ENCODE measurements around the gene ADA. TPM values are rescaled to one million over a fixed set of nuclear protein-coding genes. Genes with fewer than 3 reads are reported as not detected.

The ADA gene
- total and polyA plus RNA-seq, 4 donors = 1.3 to 3.1 (median 2.9) TPM

- no peaks in the 10 kb centered on the region for H3K36me3 ChIP-seq (ENCODE audit: control insufficient read depth, insufficient read depth, low read length)
- H3K4me3 ChIP-seq (ENCODE audit: low read depth, low read length) = no peak overlapping the region
- no peak for DNase-seq (ENCODE audit: low read depth in 4 of 6, low spot score in 6 of 6)
- H3K4me1 ChIP-seq (ENCODE audit: control insufficient read depth, insufficient read depth, low read length) = peaks cover 30% of the 10 kb centered on the region
- 83% methylated on average over 1 of the region's 5 CpGs for WGBS (ENCODE audit: insufficient coverage)
- H3K9me3 ChIP-seq (ENCODE audit: control insufficient read depth, insufficient read depth, low read length) = peaks cover 3% of the 10 kb centered on the region
- H3K27me3 ChIP-seq (ENCODE audit: control insufficient read depth, insufficient read depth, low read length) = no peaks in the 10 kb centered on the region
- H3K27ac ChIP-seq (ENCODE audit: low read depth, low read length) = no peak overlapping the region
These were observed 10.2 kb downstream of the ADA start for GRCh38 chr20:44641325-44641724.

GRCh38 chr20:44640522-44640921 lies 11.0 kb downstream of the ADA start:
- peaks cover 3% of the 10 kb centered on the region for H3K9me3 ChIP-seq (ENCODE audit: control insufficient read depth, insufficient read depth, low read length)
- no peak overlapping the region for H3K27ac ChIP-seq (ENCODE audit: low read depth, low read length)
- no peaks in the 10 kb centered on the region for H3K27me3 ChIP-seq (ENCODE audit: control insufficient read depth, insufficient read depth, low read length)
- no peak for DNase-seq (ENCODE audit: low read depth in 4 of 6, low spot score in 6 of 6)
- H3K4me3 ChIP-seq (ENCODE audit: low read depth, low read length) = no peak overlapping the region
- H3K36me3 ChIP-seq (ENCODE audit: control insufficient read depth, insufficient read depth, low read length) = no peaks in the 10 kb centered on the region
- 100% methylated on average over 1 of the region's 2 CpGs for WGBS (ENCODE audit: insufficient coverage)
- peaks cover 22% of the 10 kb centered on the region for H3K4me1 ChIP-seq (ENCODE audit: control insufficient read depth, insufficient read depth, low read length)

- Histone ChIP-seq H3K27me3 (ENCODE audit: control insufficient read depth, insufficient read depth, low read length) (no peaks in the 10 kb centered on the region), H3K36me3 (ENCODE audit: control insufficient read depth, insufficient read depth, low read length) (no peaks in the 10 kb centered on the region), H3K9me3 (ENCODE audit: control insufficient read depth, insufficient read depth, low read length) (peaks cover 3% of the 10 kb centered on the region), H3K27ac (ENCODE audit: low read depth, low read length) (no peak overlapping the region), H3K4me1 (ENCODE audit: control insufficient read depth, insufficient read depth, low read length) (peaks cover 17% of the 10 kb centered on the region), H3K4me3 (ENCODE audit: low read depth, low read length) (no peak overlapping the region)
- no peak for DNase-seq (ENCODE audit: low read depth in 4 of 6, low spot score in 6 of 6)
- 83% methylated on average over 7 of the region's 11 CpGs for WGBS (ENCODE audit: insufficient coverage)
These were observed 13.8 kb downstream of the ADA start for GRCh38 chr20:44637522-44638372.

GRCh38 chr20:44637042-44637441 lies 14.5 kb downstream of the ADA start:
- Histone ChIP-seq H3K9me3 (ENCODE audit: control insufficient read depth, insufficient read depth, low read length) (peaks cover 3% of the 10 kb centered on the region), H3K36me3 (ENCODE audit: control insufficient read depth, insufficient read depth, low read length) (no peaks in the 10 kb centered on the region), H3K27me3 (ENCODE audit: control insufficient read depth, insufficient read depth, low read length) (no peaks in the 10 kb centered on the region), H3K4me1 (ENCODE audit: control insufficient read depth, insufficient read depth, low read length) (peaks cover 14% of the 10 kb centered on the region), H3K27ac (ENCODE audit: low read depth, low read length) (no peak overlapping the region), H3K4me3 (ENCODE audit: low read depth, low read length) (no peak overlapping the region)
- 88% methylated on average over 2 of the region's 5 CpGs for WGBS (ENCODE audit: insufficient coverage)
- no peak for DNase-seq (ENCODE audit: low read depth in 4 of 6, low spot score in 6 of 6)

- no peaks in the 10 kb centered on the region for H3K36me3 ChIP-seq (ENCODE audit: control insufficient read depth, insufficient read depth, low read length)
- H3K27me3 ChIP-seq (ENCODE audit: control insufficient read depth, insufficient read depth, low read length) = no peaks in the 10 kb centered on the region
- no peak overlapping the region for H3K4me3 ChIP-seq (ENCODE audit: low read depth, low read length)
- peaks cover 3% of the 10 kb centered on the region for H3K9me3 ChIP-seq (ENCODE audit: control insufficient read depth, insufficient read depth, low read length)
- WGBS (ENCODE audit: insufficient coverage) = 88% methylated on average over 3 of the region's 4 CpGs
- no peak for DNase-seq (ENCODE audit: low read depth in 4 of 6, low spot score in 6 of 6)
- no peak overlapping the region for H3K27ac ChIP-seq (ENCODE audit: low read depth, low read length)
- peaks cover 13% of the 10 kb centered on the region for H3K4me1 ChIP-seq (ENCODE audit: control insufficient read depth, insufficient read depth, low read length)
These were observed 15.6 kb downstream of the ADA start for GRCh38 chr20:44635877-44636276.

- Histone ChIP-seq H3K9me3 (ENCODE audit: control insufficient read depth, insufficient read depth, low read length) (no peaks in the 10 kb centered on the region), H3K36me3 (ENCODE audit: control insufficient read depth, insufficient read depth, low read length) (no peaks in the 10 kb centered on the region), H3K4me3 (ENCODE audit: low read depth, low read length) (no peak overlapping the region), H3K27ac (ENCODE audit: low read depth, low read length) (no peak overlapping the region), H3K27me3 (ENCODE audit: control insufficient read depth, insufficient read depth, low read length) (no peaks in the 10 kb centered on the region), H3K4me1 (ENCODE audit: control insufficient read depth, insufficient read depth, low read length) (peaks cover 18% of the 10 kb centered on the region)
- WGBS (ENCODE audit: insufficient coverage) = 80% methylated on average over 8 of the region's 18 CpGs
- no peak for DNase-seq (ENCODE audit: low read depth in 4 of 6, low spot score in 6 of 6)
These were observed 17.5 kb downstream of the ADA start for GRCh38 chr20:44633872-44634600.

GRCh38 chr20:44633187-44633810 lies 18.2 kb downstream of the ADA start:
- H3K27ac ChIP-seq (ENCODE audit: low read depth, low read length) = no peak overlapping the region

GRCh38 chr20:44632103-44632752 lies 19.3 kb downstream of the ADA start:
- Histone ChIP-seq H3K36me3 (ENCODE audit: control insufficient read depth, insufficient read depth, low read length) (no peaks in the 10 kb centered on the region), H3K27ac (ENCODE audit: low read depth, low read length) (no peak overlapping the region), H3K27me3 (ENCODE audit: control insufficient read depth, insufficient read depth, low read length) (no peaks in the 10 kb centered on the region), H3K4me1 (ENCODE audit: control insufficient read depth, insufficient read depth, low read length) (peaks cover 18% of the 10 kb centered on the region), H3K9me3 (ENCODE audit: control insufficient read depth, insufficient read depth, low read length) (no peaks in the 10 kb centered on the region), H3K4me3 (ENCODE audit: low read depth, low read length) (no peak overlapping the region)
- DNase-seq (ENCODE audit: low read depth in 4 of 6, low spot score in 6 of 6) = peak in 1 of 6 donors; percentile 27
- WGBS (ENCODE audit: insufficient coverage) = 51% methylated on average over 7 of the region's 8 CpGs

More at GRCh38 chr20:44633187-44633810, 18.2 kb downstream of the ADA start:
- no peaks in the 10 kb centered on the region for H3K27me3 ChIP-seq (ENCODE audit: control insufficient read depth, insufficient read depth, low read length)
- no peak overlapping the region for H3K4me3 ChIP-seq (ENCODE audit: low read depth, low read length)
- peaks cover 18% of the 10 kb centered on the region for H3K4me1 ChIP-seq (ENCODE audit: control insufficient read depth, insufficient read depth, low read length)
- no peak for DNase-seq (ENCODE audit: low read depth in 4 of 6, low spot score in 6 of 6)
- no peaks in the 10 kb centered on the region for H3K9me3 ChIP-seq (ENCODE audit: control insufficient read depth, insufficient read depth, low read length)
- WGBS (ENCODE audit: insufficient coverage) = 38% methylated on average over 2 of the region's 3 CpGs
- H3K36me3 ChIP-seq (ENCODE audit: control insufficient read depth, insufficient read depth, low read length) = no peaks in the 10 kb centered on the region

- H3K4me3 ChIP-seq (ENCODE audit: low read depth, low read length) = no peak overlapping the region
- no peaks in the 10 kb centered on the region for H3K9me3 ChIP-seq (ENCODE audit: control insufficient read depth, insufficient read depth, low read length)
- DNase-seq (ENCODE audit: low read depth in 4 of 6, low spot score in 6 of 6) = no peak
- no peak overlapping the region for H3K27ac ChIP-seq (ENCODE audit: low read depth, low read length)
- peaks cover 18% of the 10 kb centered on the region for H3K4me1 ChIP-seq (ENCODE audit: control insufficient read depth, insufficient read depth, low read length)
- H3K36me3 ChIP-seq (ENCODE audit: control insufficient read depth, insufficient read depth, low read length) = no peaks in the 10 kb centered on the region
- H3K27me3 ChIP-seq (ENCODE audit: control insufficient read depth, insufficient read depth, low read length) = no peaks in the 10 kb centered on the region
- no CpG with 5 or more reads among the region's 5 CpGs for WGBS (ENCODE audit: insufficient coverage)
These were observed 21.2 kb downstream of the ADA start for GRCh38 chr20:44630297-44630696.

Data from spinal cord (tissue), 10 donors.